Jurkat, Clone E6-1 (cell line): ENCODE measurements around the gene CCR4. TPM values are rescaled to one million over a fixed set of nuclear protein-coding genes. Genes with fewer than 3 reads are reported as not detected.
"Not testable (repeated sequence)": the region's sequence is repeated elsewhere in the genome, so short reads cannot be mapped to it uniquely, and the experiment has no call there.

ENCODE experiments used
- DNase-seq: peaks from one replicate; pipeline ENCODE4 v3.0.0-alpha.2; 2011; ENCODE audit warnings: low read depth, low spot score
- H3K4me3 ChIP-seq: 2 replicates; pipeline ENCODE4 v1.5.1; 2011; ENCODE audit warnings: mild to moderate bottlenecking, low read length, control low read depth, moderate library complexity
- polyA plus RNA-seq: library from polyadenylated mRNA; unstranded; fragments of >200 nt; gene quantifications from one replicate; pipeline ENCODE4 v1.2.1, GENCODE V29; 2012; ENCODE audit warnings: missing spikeins; ENCODE audit not compliant: insufficient read length, insufficient read depth

The CCR4 gene
- 6.3 TPM for polyA plus RNA-seq

- DNase-seq, result peak; percentile 86
- H3K4me3 ChIP-seq, result peak within 1 kb of the TSS; percentile 34
Measured at GRCh38 chr3:32951410-32951811, at the start of gene CCR4. TSS of gene CCR4 (plus strand) at chr3:32951644. CDS start at chr3:32953423, 1,779 bp downstream.

- not testable (repeated sequence) for DNase-seq, H3K4me3 ChIP-seq
Measured at GRCh38 chr3:32902887-32903371, 48.5 kb upstream of the CCR4 start.

GRCh38 chr3:32903953-32904352 is 47.5 kb upstream of the CCR4 start:
- no peak for DNase-seq
- H3K4me3 ChIP-seq, result no peak overlapping the region

GRCh38 chr3:32909999-32910398 is 41.4 kb upstream of the CCR4 start:
- DNase-seq, result no peak
- H3K4me3 ChIP-seq, result no peak overlapping the region

GRCh38 chr3:32910954-32911353 is 40.5 kb upstream of the CCR4 start:
- no peak overlapping the region for H3K4me3 ChIP-seq
- DNase-seq, result no peak

- H3K4me3 ChIP-seq, result no peak overlapping the region
- DNase-seq, result no peak
Measured at GRCh38 chr3:32912046-32912445, 39.4 kb upstream of the CCR4 start.

GRCh38 chr3:32913790-32914446 is 37.5 kb upstream of the CCR4 start:
- DNase-seq, result no peak
- H3K4me3 ChIP-seq, result no peak overlapping the region

- no peak for DNase-seq
- no peak overlapping the region for H3K4me3 ChIP-seq
Measured at GRCh38 chr3:32919920-32920319, 31.5 kb upstream of the CCR4 start.

- no peak for DNase-seq
- no peak overlapping the region for H3K4me3 ChIP-seq
Measured at GRCh38 chr3:32922078-32922477, 29.4 kb upstream of the CCR4 start.

- no peak overlapping the region for H3K4me3 ChIP-seq
- no peak for DNase-seq
Measured at GRCh38 chr3:32930161-32930560, 21.3 kb upstream of the CCR4 start.

- not testable (repeated sequence) for DNase-seq, H3K4me3 ChIP-seq
Measured at GRCh38 chr3:32931273-32931672, 20.2 kb upstream of the CCR4 start.

GRCh38 chr3:32934150-32934742 is 17.2 kb upstream of the CCR4 start:
- no peak overlapping the region for H3K4me3 ChIP-seq
- no peak for DNase-seq

GRCh38 chr3:32937331-32937730 is 14.1 kb upstream of the CCR4 start:
- no peak for DNase-seq
- no peak overlapping the region for H3K4me3 ChIP-seq

GRCh38 chr3:32939531-32940284 is 11.7 kb upstream of the CCR4 start:
- not testable (repeated sequence) for DNase-seq, H3K4me3 ChIP-seq

- no peak for DNase-seq
- H3K4me3 ChIP-seq, result no peak overlapping the region
Measured at GRCh38 chr3:32940726-32941125, 10.7 kb upstream of the CCR4 start.

GRCh38 chr3:32945136-32945535 is 6.3 kb upstream of the CCR4 start:
- H3K4me3 ChIP-seq, result no peak overlapping the region
- no peak for DNase-seq

- not testable (repeated sequence) for H3K4me3 ChIP-seq, DNase-seq
Measured at GRCh38 chr3:32945598-32945997, 5.8 kb upstream of the CCR4 start.

- H3K4me3 ChIP-seq, result no peak overlapping the region
- DNase-seq, result no peak
Measured at GRCh38 chr3:32946973-32947788, 4.3 kb upstream of the CCR4 start.

- DNase-seq, result peak; percentile 94
- no peak overlapping the region for H3K4me3 ChIP-seq
Measured at GRCh38 chr3:32947789-32948238, 3.6 kb upstream of the CCR4 start.
